ACHN (cell line): Measurements from ENCODE around the gene ITPKC.

Experiments
- DNase-seq: peaks from one replicate; pipeline ENCODE4 v3.0.0-alpha.2; 2015
- in situ Hi-C: cut with HindIII; loops from 2 replicates; pipeline ENCODE4 v1.10.0; 2017; ENCODE audit warnings: low sequenced_read_pairs, low pct_ligation_motif_present, low pct_unique_long_range_greater_than_20kb

ITPKC gene

DNA sequence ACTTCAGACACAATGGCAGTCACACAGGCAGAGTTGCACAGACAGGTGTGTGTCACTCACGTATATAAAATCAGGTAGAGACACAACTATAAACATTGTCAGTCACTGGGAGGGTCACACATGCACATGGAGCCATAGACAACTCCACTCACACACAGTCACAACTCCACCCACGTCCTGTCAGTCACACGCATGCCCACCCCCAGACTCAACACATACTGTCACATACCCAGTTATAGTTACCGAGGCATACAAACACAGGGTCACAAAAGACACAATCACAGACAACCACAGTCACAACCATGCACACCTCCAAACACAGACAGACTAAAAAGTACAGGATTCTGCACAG lies 27.9 kb upstream of the ITPKC start:
- in situ Hi-C loops, result no loop called here
- no peak for DNase-seq

DNA sequence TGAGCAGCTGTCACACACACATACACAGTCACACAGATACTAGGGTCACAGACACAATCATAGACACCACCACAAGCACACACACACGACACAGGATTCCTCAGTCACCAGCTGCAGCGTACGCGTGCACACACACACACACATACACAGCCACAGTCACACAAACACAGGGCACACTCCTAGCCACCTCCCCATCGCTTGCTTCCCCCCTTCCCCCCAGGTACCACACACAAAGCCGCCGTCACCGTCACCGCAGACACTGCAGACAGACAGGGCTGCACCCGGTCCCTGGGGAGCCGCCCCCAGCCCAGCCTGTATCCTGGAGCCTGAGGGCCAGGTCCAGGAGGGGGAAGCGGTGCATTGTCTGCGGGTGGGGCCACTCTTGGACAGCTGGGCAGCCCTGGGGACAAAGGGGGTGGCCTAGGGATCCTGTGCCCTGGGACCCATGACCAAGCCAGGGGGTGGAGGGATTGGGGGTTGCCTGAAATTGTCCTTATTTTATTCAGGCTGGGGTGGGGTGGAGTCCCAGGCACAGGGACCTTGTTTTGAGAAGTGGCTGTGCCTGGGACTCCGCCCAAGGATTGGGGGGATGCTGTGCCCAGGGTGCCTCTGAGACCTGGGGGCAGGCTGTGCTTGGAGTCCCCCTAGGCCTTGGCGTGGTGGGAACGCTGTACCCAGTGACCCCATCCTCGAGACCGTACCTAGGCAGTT lies 27.4 kb upstream of the ITPKC start:
- DNase-seq, result no peak
- in situ Hi-C loops, result no loop called here

DNA sequence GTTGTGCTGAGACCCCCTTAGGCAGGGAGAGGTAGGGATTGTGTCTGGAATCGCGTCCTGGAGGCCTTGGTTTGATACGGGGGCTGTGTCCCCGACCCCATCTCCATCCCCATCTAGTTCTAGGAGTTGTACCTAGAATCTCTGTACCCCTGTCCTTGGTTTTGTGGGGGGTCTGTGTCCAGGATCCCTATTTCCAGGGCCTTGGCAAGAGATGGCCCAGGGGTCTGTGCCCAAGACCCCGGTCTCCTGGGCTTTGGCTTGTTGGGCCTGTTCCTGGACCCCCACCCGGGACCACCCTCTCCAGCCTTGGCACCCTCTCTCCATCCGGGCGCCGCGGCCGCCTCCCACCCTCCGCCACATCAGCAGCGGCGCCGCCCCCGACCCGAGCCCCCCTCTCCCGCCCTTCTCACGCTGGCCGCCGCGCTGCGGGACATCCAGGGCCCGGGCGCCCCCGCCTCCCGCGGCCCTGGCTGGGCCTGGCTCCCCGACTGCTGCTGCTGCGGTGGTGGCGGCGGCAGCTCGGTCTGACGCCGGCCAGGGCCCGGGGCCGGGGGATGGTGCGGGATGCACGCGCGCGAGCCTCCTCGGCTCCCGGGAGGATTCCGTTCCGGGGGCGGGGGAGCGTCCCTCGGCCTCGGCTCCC lies 26.7 kb upstream of the ITPKC start, which contains the start of gene NUMBL:
NUMBL (minus strand) TSS at position 602 of the 643 bp plus-strand sequence; CDS start at position 434, 168 bp downstream.
- no peak for DNase-seq
- in situ Hi-C loops, result no loop called here

DNA sequence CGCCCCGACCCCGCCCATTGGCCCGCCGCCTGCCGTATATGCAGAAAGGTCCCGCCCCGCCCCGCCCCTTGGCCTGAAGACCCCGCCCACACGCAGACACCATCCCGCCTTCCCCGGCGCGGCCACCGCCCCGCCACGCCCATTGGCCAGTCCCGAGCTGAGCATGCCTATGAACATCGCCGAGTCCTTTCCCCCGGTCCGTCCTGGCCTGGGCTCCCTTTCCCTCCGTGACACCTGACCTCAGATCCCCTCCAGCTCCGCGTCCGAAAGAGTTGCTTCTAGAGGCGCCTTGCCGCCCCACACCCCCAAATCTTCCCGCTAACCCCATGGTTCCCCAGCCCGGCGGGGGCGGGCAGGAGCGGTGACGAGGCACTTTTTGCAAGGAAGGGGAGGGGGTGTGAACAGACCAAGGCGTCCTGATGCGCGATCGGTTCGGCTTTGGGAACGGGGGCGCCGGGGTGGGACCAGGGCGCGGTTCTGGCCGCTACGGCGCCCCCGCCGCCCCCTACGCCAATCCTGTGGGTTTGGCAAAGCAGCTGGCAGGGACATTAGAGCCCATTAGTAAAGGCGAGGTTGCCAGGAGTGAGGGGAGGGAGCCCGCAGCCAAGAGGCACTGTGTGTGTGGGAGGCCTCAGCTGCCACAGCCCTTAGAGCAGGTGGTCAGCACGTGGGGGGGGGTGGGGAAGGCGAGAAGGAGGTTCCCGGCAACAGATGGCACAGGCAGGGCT lies 26.1 kb upstream of the ITPKC start:
- peak; percentile 83 for DNase-seq
- in situ Hi-C loops, result no loop called here

DNA sequence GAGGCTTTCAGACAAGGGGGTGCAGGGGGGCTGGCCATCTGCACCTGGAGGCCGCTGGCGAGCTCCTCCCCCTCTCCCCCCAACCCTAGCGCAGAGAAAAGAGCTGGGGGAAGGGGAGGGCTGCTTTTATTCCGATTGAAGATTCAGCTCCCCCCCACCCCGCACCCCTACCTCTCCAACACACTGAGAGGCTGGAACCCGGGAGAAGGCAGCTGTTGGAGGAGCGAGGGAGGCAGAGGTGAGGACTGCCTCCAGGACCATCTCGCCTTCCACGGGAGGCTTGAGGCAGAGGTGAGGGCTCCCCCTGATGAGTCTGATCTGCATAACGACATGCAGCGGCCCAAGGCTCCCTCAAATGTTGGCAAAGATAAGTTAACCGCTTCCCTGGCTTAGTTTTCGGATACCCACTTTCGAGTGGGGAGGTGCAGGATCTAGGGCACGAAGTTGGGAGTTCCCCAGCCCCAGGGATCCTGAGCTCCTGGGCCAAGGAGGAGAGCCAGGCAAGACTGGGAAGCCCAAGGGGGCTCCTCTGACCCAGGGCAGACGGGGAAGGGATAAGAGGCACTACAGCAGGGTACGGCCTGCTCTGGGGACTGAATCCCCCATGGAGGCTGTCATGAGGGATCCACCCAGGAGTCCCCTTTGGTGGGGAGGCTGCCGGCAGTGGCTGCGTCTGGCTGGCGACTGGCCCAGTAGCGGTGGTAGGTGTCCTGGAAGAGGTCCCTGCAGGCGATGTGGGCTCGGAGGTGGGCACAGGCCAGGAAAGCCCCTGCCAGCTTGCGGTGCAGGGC lies 25.3 kb upstream of the ITPKC start:
- in situ Hi-C loops, result no loop called here

DNA sequence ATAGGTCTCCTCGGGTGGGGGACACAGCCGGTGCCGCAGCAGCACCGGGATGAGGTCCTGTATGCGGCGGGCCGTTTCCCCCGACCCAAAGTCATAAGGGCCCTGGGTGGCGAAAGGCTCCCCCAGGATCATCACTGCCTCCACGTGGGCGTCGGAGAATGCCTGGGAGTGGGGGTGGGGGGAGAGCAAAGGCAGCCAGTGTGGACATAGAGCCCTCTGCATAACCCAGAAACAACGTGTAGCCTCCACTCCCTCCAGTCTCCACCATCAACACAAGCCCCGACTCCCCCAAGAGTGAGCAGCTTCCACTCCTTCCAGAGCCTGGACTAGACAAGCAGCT lies 24.7 kb upstream of the ITPKC start:
- no peak for DNase-seq
- in situ Hi-C loops, result no loop called here

More for the DNA sequence above, 25.3 kb upstream of the ITPKC start:
- DNase-seq, result no peak

DNA sequence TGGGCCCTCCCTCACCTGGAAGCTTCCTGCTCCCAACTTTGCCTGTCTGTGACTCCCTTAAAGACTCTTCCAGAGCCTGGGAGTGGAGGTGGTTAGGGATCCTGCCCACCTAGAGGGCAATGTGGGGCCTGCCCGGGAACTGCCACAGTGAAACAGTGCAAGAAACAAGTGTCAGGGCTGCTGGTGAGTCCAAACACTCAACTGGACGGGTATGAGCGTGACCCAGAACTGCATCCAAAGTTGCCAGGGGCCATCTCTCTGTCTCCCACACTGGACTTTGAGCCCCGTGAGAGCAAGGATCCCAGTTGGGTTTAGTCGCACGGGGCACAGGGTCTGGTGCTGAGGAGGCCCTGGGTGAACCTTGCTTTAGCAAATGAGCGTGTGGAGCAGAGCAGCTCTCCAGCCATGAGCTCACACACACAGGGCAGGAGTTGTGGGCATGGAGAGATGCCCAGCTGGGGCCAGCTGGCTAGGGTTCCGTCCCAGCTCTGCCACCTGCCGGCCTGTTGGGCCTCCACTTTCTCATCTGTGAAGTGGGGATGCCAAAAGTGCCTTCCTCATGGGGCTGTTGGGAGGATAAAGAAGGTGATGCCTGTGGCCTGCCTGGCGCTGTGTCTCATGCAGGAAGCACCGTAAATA lies 23.6 kb upstream of the ITPKC start:
- no peak for DNase-seq
- in situ Hi-C loops, result no loop called here

DNA sequence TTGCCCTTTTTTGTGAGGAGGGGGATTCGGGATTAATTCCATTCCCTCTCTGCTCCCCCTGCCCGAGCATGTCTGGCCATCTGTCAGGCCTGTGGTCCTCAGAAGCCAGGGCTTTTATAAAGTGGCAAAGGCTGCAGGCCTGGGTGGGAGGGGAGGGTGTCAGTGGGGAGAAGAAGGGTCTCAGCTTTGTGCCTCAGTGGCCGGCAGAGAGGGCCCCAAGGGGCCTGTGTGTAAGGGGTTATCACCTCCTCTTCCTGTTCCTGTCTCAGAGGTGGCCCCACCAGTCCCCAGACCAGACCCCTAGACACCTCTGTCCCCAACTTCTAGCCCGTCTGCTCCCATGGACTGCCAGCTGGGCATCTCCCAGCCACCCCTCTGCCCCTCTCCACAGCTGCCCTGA lies 23.0 kb upstream of the ITPKC start:
- in situ Hi-C loops, result no loop called here
- DNase-seq, result no peak

DNA sequence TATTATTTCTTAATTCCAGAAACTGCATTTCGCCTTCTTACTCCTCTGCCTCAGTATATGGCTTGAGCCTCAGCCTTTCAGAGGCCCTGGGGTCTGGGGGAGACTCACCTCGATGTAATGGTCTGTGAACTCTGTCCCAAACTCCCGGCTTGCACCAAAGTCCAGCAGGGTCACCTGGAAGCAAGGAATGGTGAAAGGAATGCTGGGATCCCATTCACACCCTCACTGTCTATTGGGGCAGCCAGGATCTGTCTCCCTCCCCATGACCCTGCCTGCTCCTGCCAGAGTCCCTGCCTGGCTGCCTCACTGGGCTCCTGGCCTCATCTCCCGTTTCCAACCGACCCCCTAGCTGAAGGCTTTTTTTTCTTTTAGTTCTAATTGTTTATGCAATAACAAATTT lies 21.0 kb upstream of the ITPKC start:
- in situ Hi-C loops, result no loop called here
- DNase-seq, result no peak

DNA sequence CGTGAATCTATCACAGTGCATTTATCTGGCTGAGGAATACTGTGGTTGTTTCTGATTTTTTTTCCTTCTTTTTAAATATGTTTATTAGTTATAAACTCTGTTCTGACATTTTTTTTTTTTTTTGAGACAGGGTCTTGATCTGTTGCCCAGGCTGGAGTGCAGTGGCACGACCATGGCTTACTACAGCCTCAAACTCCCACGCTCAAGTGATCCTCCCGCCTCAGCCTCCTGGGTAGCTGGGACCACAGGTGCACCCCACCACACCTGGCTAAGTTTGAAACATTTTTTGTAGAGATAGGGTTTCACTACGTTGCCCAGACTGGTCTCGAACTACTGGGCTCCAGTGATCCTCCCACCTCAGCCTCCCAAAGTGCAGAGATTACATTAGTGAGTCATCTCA lies 19.9 kb upstream of the ITPKC start:
- DNase-seq, result no peak
- in situ Hi-C loops, result no loop called here

DNA sequence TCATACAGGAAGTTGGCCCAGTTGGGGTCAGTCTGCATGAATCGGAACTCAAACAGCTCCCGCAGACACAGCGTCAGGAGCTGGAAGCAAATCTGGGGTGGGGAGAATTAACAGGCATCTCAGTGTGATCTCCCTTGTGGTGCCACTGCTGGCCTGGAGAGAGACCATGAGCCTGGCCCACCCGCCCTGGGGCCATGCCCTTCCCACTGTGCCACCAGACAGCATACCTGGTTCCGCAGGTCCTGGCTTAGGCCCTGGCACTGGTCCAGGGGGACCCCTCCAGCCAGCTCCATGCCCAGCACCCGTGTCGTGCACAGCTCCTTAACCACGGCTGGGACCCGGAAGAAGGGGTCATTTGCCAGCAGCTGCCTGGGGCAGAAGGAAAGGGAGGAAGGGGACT lies 16.8 kb upstream of the ITPKC start:
- DNase-seq, result no peak

DNA sequence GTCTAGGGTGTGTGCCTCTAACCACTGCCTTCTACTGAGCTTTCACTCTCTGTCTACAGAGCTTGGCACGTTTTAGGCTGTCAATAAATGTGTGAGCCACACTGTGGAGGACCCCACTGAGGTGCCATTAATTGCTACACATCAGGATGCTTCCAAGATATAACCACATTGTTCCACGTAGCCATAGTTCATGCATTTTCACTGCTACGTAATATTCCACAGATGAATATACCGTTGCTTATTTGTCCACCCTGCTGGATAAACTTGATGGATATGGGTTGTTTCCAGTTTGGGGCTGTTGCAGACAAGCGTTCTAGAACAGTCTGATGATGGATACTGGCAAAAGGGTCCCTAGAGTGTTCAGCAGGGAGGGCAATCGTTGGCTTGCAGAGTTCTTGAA lies 15.2 kb upstream of the ITPKC start:
- in situ Hi-C loops, result no loop called here

More for the DNA sequence above, 16.8 kb upstream of the ITPKC start:
- in situ Hi-C loops, result no loop called here

DNA sequence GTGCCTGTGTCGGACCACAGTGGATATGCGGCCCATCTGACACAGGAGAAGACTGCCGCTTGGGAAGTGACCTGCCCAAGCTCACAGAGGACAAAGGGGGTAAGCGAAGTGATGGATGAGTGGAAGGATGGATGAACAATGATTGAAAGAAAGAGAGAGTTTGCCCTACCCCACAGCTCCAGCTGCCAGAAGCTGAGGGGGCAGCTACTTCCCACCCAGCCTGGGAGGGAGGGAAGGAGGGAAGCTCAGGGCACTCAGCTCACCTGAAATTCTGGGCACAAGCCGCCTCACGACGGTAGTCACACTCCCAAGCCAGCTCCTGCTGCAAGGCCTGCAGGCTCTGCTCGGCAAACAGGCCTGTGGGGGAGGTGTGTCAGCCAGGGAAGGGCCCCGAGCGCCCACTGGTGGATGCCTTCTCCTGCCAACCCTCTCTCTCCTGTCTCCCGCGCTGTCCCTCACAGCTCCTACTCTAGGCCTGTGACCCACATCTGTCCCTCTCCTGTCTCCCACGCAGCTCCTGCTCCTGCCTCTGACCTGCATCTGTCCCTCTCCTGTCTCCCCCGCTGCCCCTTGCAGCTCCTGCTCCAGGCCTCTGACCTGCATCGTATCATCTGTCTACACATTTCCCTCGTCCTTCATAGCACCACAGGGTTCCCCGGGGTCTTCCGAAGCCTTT lies 14.4 kb upstream of the ITPKC start:
- in situ Hi-C loops, result no loop called here
- no peak for DNase-seq

More for the DNA sequence above, 15.2 kb upstream of the ITPKC start:
- DNase-seq, result no peak

DNA sequence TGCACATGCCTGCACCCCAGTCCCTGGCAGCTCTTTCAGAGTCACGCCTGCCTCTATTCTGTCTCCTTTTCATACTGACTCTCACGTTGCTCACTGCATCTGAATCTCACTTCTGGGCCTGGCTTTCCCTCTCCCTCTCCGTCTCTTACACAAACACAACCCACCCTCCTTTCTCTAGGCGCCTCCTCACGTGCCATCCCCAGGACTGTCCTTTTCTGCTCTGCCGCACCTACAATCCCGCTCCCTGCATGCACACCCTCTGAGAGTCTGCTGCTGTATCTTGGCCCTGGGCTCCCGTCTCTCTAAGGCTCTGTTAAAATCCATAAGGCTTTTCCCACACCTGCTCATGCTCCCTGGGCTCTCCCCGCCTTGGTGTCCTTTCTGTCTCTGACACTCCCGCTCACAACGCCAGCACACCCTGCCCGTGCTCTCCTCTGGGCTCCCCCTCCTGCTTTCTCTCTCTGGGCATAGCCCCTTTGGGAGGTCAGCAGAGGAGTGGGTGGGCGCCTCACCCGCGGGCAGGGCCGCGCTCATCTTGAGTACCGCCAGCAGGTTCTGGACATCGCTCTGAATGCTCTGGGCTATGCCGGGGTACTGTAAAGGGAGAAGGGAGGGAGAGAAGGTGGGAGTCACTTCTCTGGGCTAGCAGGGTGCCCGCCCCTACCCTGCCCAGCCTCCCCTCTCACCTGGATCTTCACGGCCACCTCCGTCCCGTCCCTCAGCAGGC lies 13.7 kb upstream of the ITPKC start:
- no peak for DNase-seq
- in situ Hi-C loops, result no loop called here

DNA sequence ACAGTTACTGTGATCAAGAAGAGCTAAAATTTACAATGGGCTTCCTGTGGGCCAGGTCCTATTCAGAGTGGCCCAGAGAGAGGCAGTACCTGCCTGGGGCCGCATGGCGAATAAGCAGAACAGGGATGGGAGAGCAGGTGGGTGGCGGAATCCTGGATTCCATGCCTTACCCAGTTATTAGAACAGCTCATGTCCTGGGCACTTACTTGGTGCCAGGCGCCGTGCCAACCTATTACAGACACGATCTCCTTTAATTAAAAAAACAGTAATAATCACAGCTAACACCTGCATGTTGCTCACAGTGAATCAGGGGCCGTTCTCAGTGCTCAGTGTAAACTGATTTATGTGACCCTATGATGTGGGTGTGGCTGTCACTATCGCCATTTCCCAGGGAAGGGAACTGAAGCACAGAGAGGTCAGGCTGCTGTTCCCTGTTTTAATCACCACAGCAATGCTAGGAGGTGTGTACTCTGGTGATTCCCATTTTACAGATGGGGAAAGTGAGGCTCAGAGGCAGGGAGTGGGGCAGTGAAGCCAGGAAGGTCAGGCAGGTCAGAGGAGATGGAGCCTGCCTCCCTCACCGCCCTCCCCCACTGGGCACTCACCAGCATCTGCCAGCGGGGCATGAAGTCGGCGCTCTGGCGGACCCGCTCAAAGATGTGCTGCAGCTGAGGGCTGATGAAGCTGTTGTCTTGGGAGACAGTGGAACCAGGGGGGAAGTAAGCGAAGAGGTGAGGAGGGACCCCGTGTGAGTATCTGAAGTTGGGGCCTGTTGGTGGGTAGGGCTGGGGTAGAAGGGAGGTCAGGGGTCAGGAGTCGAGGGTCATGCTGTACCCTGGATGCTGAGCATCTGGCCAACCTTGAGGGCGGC lies 12.2 kb upstream of the ITPKC start:
- DNase-seq, result no peak
- in situ Hi-C loops, result no loop called here

DNA sequence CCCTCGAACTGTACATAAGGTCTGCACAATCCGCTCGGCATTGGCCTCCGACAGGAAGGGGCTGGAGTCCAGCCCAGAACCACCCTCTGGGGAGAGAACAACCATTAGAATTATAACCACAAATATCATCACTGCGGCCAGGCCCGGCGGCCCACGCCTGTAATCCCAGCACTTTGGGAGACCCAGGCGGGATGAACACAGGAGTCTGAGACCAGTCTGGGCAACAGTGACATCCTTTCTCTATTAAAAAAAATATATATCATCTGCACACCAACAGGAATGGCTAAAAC lies 11.6 kb upstream of the ITPKC start:
- DNase-seq, result no peak
- in situ Hi-C loops, result no loop called here
